Activated CD8-positive, alpha-beta memory T cell treated with anti-CD3 and anti-CD28 coated beads, Interleukin-2, amount 50 U/mL, for 24 hours (primary cell): ENCODE results near the gene SPON2.

ENCODE experiments used
- DNase-seq: peaks from one replicate; pipeline ENCODE4 v3.0.0-alpha.2; 2020; ENCODE audit errors: extremely low read depth

SPON2 gene

GRCh38 chr4:1172228-1172851 lies at the start of gene SPON2:
Gene SPON2, minus strand, starts transcription at chr4:1172583.
- DNase-seq: no peak

- no peak for DNase-seq
Observed at GRCh38 chr4:1221155-1221870, 48.9 kb upstream of the SPON2 start.

- DNase-seq: no peak
Observed at GRCh38 chr4:1220566-1220965, 48.2 kb upstream of the SPON2 start.

DNA sequence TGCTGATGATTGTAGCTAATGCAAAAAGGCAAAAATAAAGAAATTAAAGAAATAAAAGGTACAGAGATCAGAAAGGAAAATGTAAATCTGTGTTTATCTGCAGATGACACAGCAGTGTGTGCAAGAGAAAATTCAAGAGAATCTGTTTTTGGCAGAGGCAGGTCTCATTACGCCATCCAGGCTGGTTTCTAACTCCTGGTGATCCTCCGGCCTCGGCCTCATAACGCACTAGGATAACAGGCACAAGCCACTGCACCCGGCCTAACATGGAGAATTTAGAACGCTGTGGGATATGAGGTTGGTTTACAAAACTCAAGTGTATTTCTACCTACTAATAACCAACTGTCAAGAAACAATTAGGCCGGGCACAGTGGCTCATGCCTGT lies 47.2 kb upstream of the SPON2 start:
- no peak for DNase-seq

DNA sequence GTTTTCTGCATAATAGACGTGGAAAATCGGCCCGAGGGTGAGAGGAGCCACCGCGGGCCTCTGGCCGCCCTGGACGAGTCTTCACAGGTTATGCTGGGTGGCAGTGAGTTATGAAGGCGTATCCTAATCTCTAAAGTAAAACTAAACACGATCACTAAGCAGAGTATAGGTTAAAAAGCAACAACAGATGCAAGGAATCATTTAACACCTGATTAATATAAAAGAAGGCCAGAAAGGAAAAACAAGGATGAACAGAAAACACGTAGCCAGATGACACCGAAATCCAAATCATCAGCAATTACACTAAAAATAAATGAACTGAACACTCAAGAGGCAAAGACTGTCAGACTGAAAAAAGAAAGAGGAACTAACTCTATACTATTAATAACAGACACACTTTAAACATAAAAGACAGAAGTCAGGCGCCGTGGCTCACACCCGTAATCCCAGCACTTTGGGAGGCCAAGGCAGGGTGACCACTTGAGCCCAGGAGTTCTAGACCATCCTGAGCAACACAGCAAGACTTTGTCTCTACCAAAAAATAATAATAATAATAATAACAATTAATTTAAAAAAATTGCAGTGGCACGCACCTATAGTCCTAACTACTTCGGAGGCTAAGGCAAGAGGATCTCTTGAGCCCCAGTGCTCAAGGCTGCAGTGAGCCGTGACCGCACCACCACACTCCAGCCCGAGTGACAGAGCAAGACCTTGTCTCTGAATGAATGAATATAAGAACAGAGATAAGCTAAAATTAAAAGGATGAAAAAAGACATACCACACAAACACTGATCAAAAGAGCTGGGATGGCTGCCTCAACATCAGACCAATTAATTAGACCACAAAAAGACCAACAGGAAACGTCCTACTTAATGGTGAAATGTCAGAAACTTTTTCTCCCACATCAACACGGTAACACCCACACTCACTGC lies 46.5 kb upstream of the SPON2 start:
- no peak for DNase-seq

- no peak for DNase-seq
Observed at GRCh38 chr4:1217366-1217765, 45.0 kb upstream of the SPON2 start.

DNA sequence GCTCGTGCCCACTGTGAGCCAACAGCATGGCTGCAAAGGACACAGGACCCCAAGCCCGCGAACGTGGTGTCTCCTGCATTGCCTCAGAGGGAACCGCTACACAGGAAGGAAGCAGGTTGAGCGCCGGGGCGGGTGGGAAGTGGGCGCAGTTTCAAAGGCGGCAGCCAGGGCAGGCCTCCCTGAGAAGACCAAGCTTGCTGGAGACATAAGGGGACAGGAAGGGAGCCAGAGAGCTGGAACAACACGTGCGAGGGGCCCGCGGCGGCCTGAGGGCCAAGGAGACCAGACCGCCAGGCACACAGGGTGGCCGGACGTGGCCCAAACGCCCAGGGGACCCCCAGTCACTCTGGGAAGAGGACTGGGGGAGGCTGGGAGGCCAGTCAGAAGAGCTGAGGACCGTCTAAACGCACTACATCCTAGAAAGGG lies 44.5 kb upstream of the SPON2 start:
- peak; percentile 30 for DNase-seq

DNA sequence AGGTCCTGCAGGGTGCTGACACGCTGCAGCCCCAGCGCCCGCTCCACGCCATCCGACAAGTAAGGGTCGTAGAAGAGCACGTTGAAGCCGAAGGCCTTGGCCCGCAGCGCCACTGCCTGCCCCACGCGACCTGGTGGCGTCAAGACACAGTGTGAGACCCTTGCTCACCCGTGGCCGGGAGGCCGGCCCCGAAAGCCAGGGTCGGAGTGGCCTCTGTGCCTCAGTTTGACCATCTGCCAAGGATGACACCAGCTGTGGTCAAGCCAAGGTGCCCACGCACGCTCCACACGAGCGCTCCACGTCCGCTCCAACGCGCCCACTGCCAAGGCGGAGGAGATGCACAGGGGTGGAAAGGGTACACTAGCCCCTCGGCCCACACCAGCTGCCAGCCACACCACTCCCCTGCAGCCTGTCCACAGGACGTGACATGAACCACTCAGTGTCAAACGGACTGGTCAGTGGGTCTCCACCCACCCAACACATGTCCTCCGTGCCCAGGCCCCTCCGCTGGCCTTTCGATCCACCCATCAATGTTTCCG lies 43.8 kb upstream of the SPON2 start:
- DNase-seq: no peak

DNA sequence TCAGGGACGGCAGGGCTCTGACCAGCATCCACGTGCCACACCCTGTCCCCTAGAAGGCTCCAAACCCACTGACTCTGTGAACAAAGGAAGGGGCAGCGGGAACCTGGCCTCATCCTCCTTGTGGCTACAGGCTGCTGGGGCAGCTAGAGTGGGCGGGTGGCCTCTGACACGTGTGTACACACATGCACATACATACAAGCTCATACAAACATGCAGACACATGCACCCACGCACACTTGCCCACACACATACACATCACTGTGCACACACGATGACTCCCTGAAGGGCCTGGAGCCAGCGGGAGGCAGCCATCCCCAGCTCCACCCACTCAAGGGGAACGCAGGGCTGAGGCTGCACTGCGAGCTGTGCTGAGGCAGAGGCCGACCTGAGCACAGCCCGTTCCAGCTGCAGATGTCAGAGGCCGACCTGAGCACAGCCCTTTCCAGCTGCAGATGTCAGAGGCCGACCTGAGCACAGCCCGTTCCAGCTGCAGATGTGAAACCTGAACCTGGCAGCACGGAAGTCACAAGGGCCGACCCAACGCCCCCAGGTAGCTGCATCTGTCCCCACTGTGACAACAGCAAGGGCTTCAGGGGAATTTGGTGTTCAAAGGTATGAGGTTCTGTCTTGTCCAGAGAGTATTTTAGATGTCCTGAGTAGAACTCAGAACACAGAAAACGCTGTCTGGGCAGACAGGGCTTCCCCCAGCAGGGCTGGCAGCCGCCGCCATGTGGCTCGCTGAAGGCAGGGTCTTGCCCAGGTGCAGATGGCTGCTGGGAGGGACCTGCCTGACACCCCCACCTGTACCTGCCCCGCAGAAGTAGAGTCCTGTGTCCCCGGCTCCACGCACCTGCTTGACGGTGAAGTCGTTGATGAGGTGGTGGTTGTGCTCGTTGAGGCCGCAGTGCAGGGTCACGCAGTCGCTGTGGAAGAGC lies 43.0 kb upstream of the SPON2 start:
- no peak for DNase-seq

- DNase-seq: no peak
Observed at GRCh38 chr4:1214101-1215095, 42.0 kb upstream of the SPON2 start.

GRCh38 chr4:1213336-1213995 lies 41.1 kb upstream of the SPON2 start:
- DNase-seq: no peak

DNA sequence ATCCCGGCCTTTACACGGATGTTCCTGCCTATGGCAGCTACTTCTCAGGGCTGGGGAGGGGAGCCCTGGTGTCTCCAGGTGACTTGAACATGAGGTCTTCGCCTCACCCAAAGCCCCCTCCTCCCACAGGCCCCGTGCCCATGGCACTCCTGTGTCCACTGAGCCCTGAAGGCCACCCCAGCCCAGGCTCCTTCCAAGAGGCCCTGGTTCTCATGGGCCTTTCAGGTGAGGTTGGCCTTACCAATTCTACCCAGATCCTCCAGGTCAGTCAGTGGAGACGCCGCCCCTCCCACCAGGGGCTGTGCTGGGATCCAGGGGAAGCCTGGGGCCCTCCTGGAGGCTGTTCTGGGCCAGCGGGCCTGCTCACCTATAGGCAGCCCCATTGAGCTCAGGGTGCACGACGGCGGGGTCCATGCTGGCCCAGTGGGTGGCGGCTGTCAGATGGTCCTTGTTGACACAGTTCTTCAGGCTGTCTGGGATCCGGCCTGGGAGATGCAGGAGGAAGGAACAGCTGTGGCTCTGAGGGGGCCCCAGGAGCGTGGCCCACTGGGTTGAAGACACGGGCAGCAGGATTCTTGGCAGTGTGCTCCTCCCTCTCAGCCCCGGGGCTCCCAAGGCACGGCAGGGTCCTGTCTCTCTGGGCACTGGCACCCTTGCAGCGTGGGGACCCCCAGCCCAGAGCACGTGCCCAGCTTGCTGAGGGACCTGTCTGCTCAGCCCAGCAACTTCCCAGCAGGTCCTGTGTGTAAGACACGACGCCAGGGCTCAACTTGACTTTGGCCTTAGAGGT lies 40.4 kb upstream of the SPON2 start:
- no peak for DNase-seq

GRCh38 chr4:1211891-1212545 lies 39.6 kb upstream of the SPON2 start:
- no peak for DNase-seq

- no peak for DNase-seq
Observed at GRCh38 chr4:1211371-1211770, 39.0 kb upstream of the SPON2 start.

- DNase-seq: no peak
Observed at GRCh38 chr4:1210971-1211370, 38.6 kb upstream of the SPON2 start.

GRCh38 chr4:1210241-1210841 lies 38.0 kb upstream of the SPON2 start:
- no peak for DNase-seq

DNA sequence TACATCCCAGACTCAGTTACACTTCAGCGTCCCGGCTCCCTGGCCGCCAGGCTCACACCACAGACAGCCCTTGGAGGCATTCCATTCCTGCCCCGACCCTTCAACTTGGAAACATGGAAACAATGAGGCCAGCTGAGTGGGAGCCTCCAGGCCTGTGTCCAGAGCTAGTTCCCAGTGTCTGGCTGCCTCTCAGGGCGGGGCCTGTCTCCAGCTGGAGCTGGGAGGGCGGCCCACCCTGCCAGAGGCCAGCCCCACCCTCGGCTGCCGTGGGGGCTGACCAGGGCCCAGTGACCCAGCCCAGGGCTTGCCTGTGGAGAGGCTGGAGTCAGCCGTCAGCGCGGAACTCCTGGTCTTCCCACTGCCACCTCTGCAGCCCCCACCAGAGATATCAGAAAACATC lies 37.4 kb upstream of the SPON2 start:
- DNase-seq: no peak
